GM18505 (cell line): ENCODE data around the gene TENM3.

Experiments
- ATAC-seq: cut with Tn5 transposase; IDR thresholded peaks from one replicate; pipeline ENCODE4 v1.9.1; 2021; ENCODE audit not compliant: unreplicated experiment
- POLR2A ChIP-seq: IDR thresholded peaks from 4 replicates; pipeline ENCODE4 v1.6.1; 2011; ENCODE audit warnings: borderline replicate concordance; ENCODE audit not compliant: insufficient read depth, insufficient read length; ENCODE audit errors: extremely low read depth

TENM3 gene

GRCh38 chr4:182653596-182653995 is 410.4 kb downstream of the TENM3 start:
- ATAC-seq: no peak
- no peak for TF ChIP-seq POLR2A

GRCh38 chr4:182655340-182655739 is 412.1 kb downstream of the TENM3 start:
- no peak for ATAC-seq
- no peak for TF ChIP-seq POLR2A

GRCh38 chr4:182662551-182662950 is 419.3 kb downstream of the TENM3 start:
- ATAC-seq: no peak
- TF ChIP-seq POLR2A: no peak

- no peak for TF ChIP-seq POLR2A
- ATAC-seq: no peak
Measured at GRCh38 chr4:182671231-182671630, 428.0 kb downstream of the TENM3 start.

GRCh38 chr4:182671749-182672148 is 428.5 kb downstream of the TENM3 start:
- TF ChIP-seq POLR2A: no peak
- no peak for ATAC-seq

- TF ChIP-seq POLR2A: no peak
- no peak for ATAC-seq
Measured at GRCh38 chr4:182678590-182678989, 435.4 kb downstream of the TENM3 start.

GRCh38 chr4:182679533-182679932 is 436.3 kb downstream of the TENM3 start:
- ATAC-seq: no peak
- TF ChIP-seq POLR2A: no peak

- no peak for TF ChIP-seq POLR2A
- no peak for ATAC-seq
Measured at GRCh38 chr4:182680234-182680653, 437.0 kb downstream of the TENM3 start.

GRCh38 chr4:182683661-182684060 is 440.5 kb downstream of the TENM3 start:
- ATAC-seq: no peak
- no peak for TF ChIP-seq POLR2A

GRCh38 chr4:182684796-182685195 is 441.6 kb downstream of the TENM3 start:
- TF ChIP-seq POLR2A: no peak
- ATAC-seq: no peak

GRCh38 chr4:182688081-182688480 is 444.9 kb downstream of the TENM3 start:
- TF ChIP-seq POLR2A: no peak
- no peak for ATAC-seq

GRCh38 chr4:182694551-182694950 is 451.3 kb downstream of the TENM3 start:
- no peak for TF ChIP-seq POLR2A
- no peak for ATAC-seq

- ATAC-seq: no peak
- no peak for TF ChIP-seq POLR2A
Measured at GRCh38 chr4:182695009-182695408, 451.8 kb downstream of the TENM3 start.

- no peak for ATAC-seq
- no peak for TF ChIP-seq POLR2A
Measured at GRCh38 chr4:182695842-182696241, 452.6 kb downstream of the TENM3 start.

- TF ChIP-seq POLR2A: no peak
- no peak for ATAC-seq
Measured at GRCh38 chr4:182697094-182697493, 453.9 kb downstream of the TENM3 start.

- no peak for ATAC-seq
- TF ChIP-seq POLR2A: no peak
Measured at GRCh38 chr4:182698212-182698611, 455.0 kb downstream of the TENM3 start.

GRCh38 chr4:182699201-182699600 is 456.0 kb downstream of the TENM3 start:
- TF ChIP-seq POLR2A: no peak
- ATAC-seq: no peak

- TF ChIP-seq POLR2A: no peak
- ATAC-seq: no peak
Measured at GRCh38 chr4:182699795-182700194, 456.6 kb downstream of the TENM3 start.
